Type B pancreatic cell (in vitro differentiated cells): Measurements from ENCODE around the gene FAH. TPM values are rescaled to one million over a fixed set of nuclear protein-coding genes. Genes with fewer than 3 reads are reported as not detected.

ENCODE experiments used
- DNase-seq: peaks from one replicate; pipeline ENCODE4 v3.0.0; 2021; ENCODE audit warnings: mixed read lengths; ENCODE audit not compliant: unreplicated experiment; ENCODE audit errors: extremely low spot score
- H3K27ac Mint-ChIP-seq: 2 replicates; pipeline ENCODE4 v1.8.0; 2021; ENCODE audit warnings: mild to moderate bottlenecking, mixed read lengths
- H3K27me3 Mint-ChIP-seq: 2 replicates; pipeline ENCODE4 v1.8.0; 2021; ENCODE audit warnings: mixed read lengths
- H3K36me3 Mint-ChIP-seq: 2 replicates; pipeline ENCODE4 v1.8.0; 2021; ENCODE audit warnings: mixed read lengths
- H3K4me1 Mint-ChIP-seq: one replicate; pipeline ENCODE4 v1.8.0; 2021; ENCODE audit warnings: mixed read lengths; ENCODE audit not compliant: unreplicated experiment
- H3K4me3 Mint-ChIP-seq: 2 replicates; pipeline ENCODE4 v1.8.0; 2021; ENCODE audit warnings: mild to moderate bottlenecking, mixed read lengths
- H3K9me3 Mint-ChIP-seq: 2 replicates; pipeline ENCODE4 v1.8.0; 2021; ENCODE audit warnings: mixed read lengths
- CTCF ChIP-seq: fragments of 200-600 bp; sonication (generic); conservative IDR thresholded peaks from 2 replicates; pipeline ENCODE4 v1.5.0; 2021; ENCODE audit warnings: antibody characterized with exemption, mild to moderate bottlenecking
- total RNA-seq: library from RNA; stranded (reverse); gene quantifications from 2 replicates; pipeline ENCODE4 v1.2.1, GENCODE V29; 2021; ENCODE audit warnings: low replicate concordance

Gene FAH
- total RNA-seq, 1 donor from 2014 or later = 25.8 TPM

GRCh38 chr15:80199869-80200268, 47.1 kb downstream of the FAH start:
- H3K27me3 Mint-ChIP-seq = peaks cover 8% of the 10 kb centered on the region

GRCh38 chr15:80201256-80202015, 48.6 kb downstream of the FAH start:
- H3K4me3 Mint-ChIP-seq = no peak overlapping the region
- no peaks in the 10 kb centered on the region for H3K4me1 Mint-ChIP-seq
- H3K27me3 Mint-ChIP-seq = peaks cover 8% of the 10 kb centered on the region
- H3K27ac Mint-ChIP-seq = no peak overlapping the region
- DNase-seq = no peak
- H3K36me3 Mint-ChIP-seq = no peaks in the 10 kb centered on the region
- TF ChIP-seq CTCF = no peak
- no peaks in the 10 kb centered on the region for H3K9me3 Mint-ChIP-seq

More at GRCh38 chr15:80199869-80200268, 47.1 kb downstream of the FAH start:
- H3K9me3 Mint-ChIP-seq = no peaks in the 10 kb centered on the region
- H3K36me3 Mint-ChIP-seq = no peaks in the 10 kb centered on the region
- H3K4me1 Mint-ChIP-seq = no peaks in the 10 kb centered on the region
- H3K4me3 Mint-ChIP-seq = no peak overlapping the region
- no peak for DNase-seq
- no peak for TF ChIP-seq CTCF
- H3K27ac Mint-ChIP-seq = no peak overlapping the region

DNA sequence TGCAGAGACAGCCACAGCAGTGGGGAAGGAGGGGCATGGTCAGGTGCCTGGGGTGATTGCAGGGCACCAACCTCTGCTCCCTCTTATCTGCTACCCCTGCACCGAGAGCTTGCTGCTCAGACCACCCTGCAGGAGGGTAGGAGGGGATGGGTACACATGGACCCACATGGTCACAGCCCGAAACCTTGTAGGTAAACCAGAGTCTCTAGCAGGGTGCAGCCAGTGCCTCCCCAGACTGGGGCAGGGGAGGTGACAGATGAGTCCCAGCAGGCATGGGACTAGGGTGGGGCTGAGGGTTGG, 49.2 kb downstream of the FAH start:
- no peak for DNase-seq
- Mint-ChIP-seq H3K4me3 (no peak overlapping the region), H3K9me3 (no peaks in the 10 kb centered on the region), H3K4me1 (no peaks in the 10 kb centered on the region), H3K27ac (no peak overlapping the region), H3K36me3 (no peaks in the 10 kb centered on the region), H3K27me3 (peaks cover 14% of the 10 kb centered on the region)
- TF ChIP-seq CTCF = no peak

DNA sequence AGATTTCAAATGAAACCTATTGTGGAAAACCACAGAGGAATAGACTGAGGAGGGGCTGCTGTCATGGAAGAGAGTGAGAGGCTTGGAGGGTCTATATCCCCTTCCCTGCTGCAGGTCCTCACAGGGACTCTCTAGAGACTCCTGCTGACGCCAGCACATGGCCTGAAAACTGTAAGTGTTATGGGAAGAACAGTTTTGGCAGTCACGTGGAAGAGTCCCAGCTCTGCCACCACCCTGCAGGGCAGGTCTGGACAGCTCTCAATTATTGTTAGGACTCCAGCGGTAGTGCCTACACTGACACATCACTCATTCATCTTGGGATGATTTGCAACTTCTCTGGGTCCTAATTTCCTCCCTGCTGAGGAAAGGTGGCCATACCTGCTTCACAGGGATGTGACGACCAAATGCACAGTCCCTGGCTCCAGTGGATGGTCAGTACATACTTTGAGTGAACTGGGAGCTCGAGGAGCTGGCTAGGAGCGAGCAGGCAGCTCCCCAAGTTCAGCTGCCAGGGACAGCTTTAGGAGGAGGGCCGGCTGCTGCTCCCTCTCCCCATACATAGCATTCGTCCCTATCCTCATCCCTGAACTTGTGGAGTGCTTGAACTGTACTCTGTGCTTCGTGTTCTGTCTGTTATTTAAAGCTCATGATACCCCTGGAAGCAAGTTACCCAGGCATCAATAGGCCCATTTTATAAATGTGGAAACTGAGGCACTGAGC, 50.0 kb downstream of the FAH start:
- no peak for DNase-seq
- no peak for TF ChIP-seq CTCF
- Mint-ChIP-seq H3K27me3 (peaks cover 17% of the 10 kb centered on the region), H3K4me1 (no peaks in the 10 kb centered on the region), H3K9me3 (no peaks in the 10 kb centered on the region), H3K27ac (no peak overlapping the region), H3K4me3 (no peak overlapping the region), H3K36me3 (no peaks in the 10 kb centered on the region)

DNA sequence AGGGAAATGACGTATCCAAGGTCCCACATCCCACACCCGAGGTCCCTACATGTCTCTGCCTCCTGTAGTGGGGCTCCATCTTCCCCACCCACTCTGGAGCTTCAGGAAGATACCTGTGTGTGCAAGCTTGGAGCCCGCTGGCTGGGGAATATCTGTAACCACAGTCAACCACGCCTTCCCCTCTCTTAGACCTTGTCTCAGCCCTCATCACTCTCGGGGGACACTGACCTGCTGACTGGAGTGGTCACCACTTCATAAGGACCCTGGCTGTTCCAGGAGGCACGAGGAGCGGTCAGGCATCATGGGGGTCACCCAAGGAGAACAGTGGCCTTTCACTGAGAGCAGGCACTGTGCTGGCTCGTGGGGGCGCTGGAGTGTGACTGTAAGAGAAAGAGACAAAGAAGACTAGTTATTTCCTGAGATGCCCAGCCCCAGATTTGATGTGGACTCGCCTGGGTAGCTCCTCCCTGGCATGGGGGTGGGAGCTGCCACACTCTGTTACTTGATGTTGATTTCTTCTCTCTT, 50.6 kb downstream of the FAH start:
- Mint-ChIP-seq H3K9me3 (no peaks in the 10 kb centered on the region), H3K4me1 (no peaks in the 10 kb centered on the region), H3K4me3 (no peak overlapping the region), H3K27ac (no peak overlapping the region), H3K36me3 (no peaks in the 10 kb centered on the region), H3K27me3 (peaks cover 14% of the 10 kb centered on the region)
- TF ChIP-seq CTCF = no peak
- no peak for DNase-seq
